GM10266 (cell line): Measurements from ENCODE around the gene CNGA4.

ENCODE experiments used
- DNase-seq: peaks from one replicate; pipeline ENCODE4 v3.0.0; 2012; ENCODE audit errors: extremely low spot score
- CTCF ChIP-seq: IDR thresholded peaks from 2 replicates; pipeline ENCODE4 v1.5.1; 2012; ENCODE audit warnings: mild to moderate bottlenecking, low read depth; ENCODE audit not compliant: control insufficient read depth, insufficient read depth; ENCODE audit errors: missing control alignments

CNGA4 gene

GRCh38 chr11:6209801-6210200, 29.1 kb upstream of the CNGA4 start:
- TF ChIP-seq CTCF: no peak
- DNase-seq: no peak

GRCh38 chr11:6210274-6210955, 28.5 kb upstream of the CNGA4 start:
- TF ChIP-seq CTCF: no peak
- DNase-seq: no peak

GRCh38 chr11:6214530-6214929, 24.4 kb upstream of the CNGA4 start:
- DNase-seq: no peak
- no peak for TF ChIP-seq CTCF

GRCh38 chr11:6216501-6216900, 22.4 kb upstream of the CNGA4 start:
- DNase-seq: no peak
- no peak for TF ChIP-seq CTCF

GRCh38 chr11:6217722-6218121, 21.2 kb upstream of the CNGA4 start:
- no peak for TF ChIP-seq CTCF
- no peak for DNase-seq

- TF ChIP-seq CTCF: no peak
- no peak for DNase-seq
Observed at GRCh38 chr11:6219359-6219758, 19.5 kb upstream of the CNGA4 start.

- DNase-seq: no peak
- TF ChIP-seq CTCF: no peak
Observed at GRCh38 chr11:6223854-6224253, 15.0 kb upstream of the CNGA4 start.
